Coronary artery (tissue), 2 donors: ENCODE results near the gene COA1.
"Not testable (repeated sequence)": the region's sequence is repeated elsewhere in the genome, so short reads cannot be mapped to it uniquely, and the experiment has no call there.

Source experiments
- DNase-seq: peaks from one replicate; pipeline ENCODE4 v3.0.0-alpha.2; 2017; ENCODE audit warnings: low spot score
- H3K27ac ChIP-seq, 2 donors: fragments of 200-600 bp; sonication (generic); one replicate each; pipeline ENCODE4 v1.5.1; 2016 to 2019
- H3K4me3 ChIP-seq: fragments of 200-600 bp; sonication (generic); 2 replicates; pipeline ENCODE4 v1.5.1; 2016; ENCODE audit warnings: mild to moderate bottlenecking, moderate library complexity
- CTCF ChIP-seq: fragments of 200-600 bp; sonication (generic); IDR thresholded peaks from one replicate; pipeline ENCODE4 v1.5.1; 2019; ENCODE audit warnings: antibody characterized with exemption

COA1 gene

GRCh38 chr7:43636093-43636492, 93.2 kb downstream of the COA1 start:
- Histone ChIP-seq H3K4me3 (no peak overlapping the region), H3K27ac (no peak overlapping the region)
- no peak for DNase-seq
- TF ChIP-seq CTCF, result no peak

- Histone ChIP-seq H3K4me3 (no peak overlapping the region), H3K27ac (no peak overlapping the region)
- no peak for DNase-seq
- no peak for TF ChIP-seq CTCF
Observed at GRCh38 chr7:43634384-43634783, 94.9 kb downstream of the COA1 start.

- TF ChIP-seq CTCF, result no peak
- H3K27ac ChIP-seq, result no peak overlapping the region
Observed at GRCh38 chr7:43632746-43633145, 96.6 kb downstream of the COA1 start.

GRCh38 chr7:43631559-43631958, 97.8 kb downstream of the COA1 start:
- no peak for DNase-seq
- no peak for TF ChIP-seq CTCF
- H3K4me3 ChIP-seq, result no peak overlapping the region
- no peak overlapping the region for H3K27ac ChIP-seq

More at GRCh38 chr7:43632746-43633145, 96.6 kb downstream of the COA1 start:
- no peak overlapping the region for H3K4me3 ChIP-seq
- no peak for DNase-seq

- no peak for TF ChIP-seq CTCF
- no peak overlapping the region for H3K4me3 ChIP-seq
- DNase-seq, result no peak
- H3K27ac ChIP-seq, result no peak overlapping the region
Observed at GRCh38 chr7:43630482-43630881, 98.8 kb downstream of the COA1 start.

GRCh38 chr7:43629857-43630256, 99.5 kb downstream of the COA1 start:
- Histone ChIP-seq H3K4me3 (no peak overlapping the region), H3K27ac (no peak overlapping the region)
- DNase-seq, result no peak
- TF ChIP-seq CTCF, result no peak

- TF ChIP-seq CTCF, result no peak
- no peak for DNase-seq
- Histone ChIP-seq H3K27ac (no peak overlapping the region), H3K4me3 (no peak overlapping the region)
Observed at GRCh38 chr7:43628431-43628830, 100.9 kb downstream of the COA1 start.

GRCh38 chr7:43627798-43628197, 101.5 kb downstream of the COA1 start:
- DNase-seq, H3K27ac ChIP-seq, H3K4me3 ChIP-seq: not testable (repeated sequence)
